OCI-LY1 (cell line): ENCODE data around the gene TCERG1L.

Source experiments
- EZH2 ChIP-seq: fragments of 200-600 bp; sonication (generic), shearing (Covaris generic); IDR thresholded peaks from 2 replicates; pipeline ENCODE4 v1.8.0; 2017; ENCODE audit warnings: borderline replicate concordance, mixed run types, mild to moderate bottlenecking, antibody characterized with exemption, low read length, moderate library complexity, mixed read lengths
- TF ChIP-seq, protein P1 (sequence below): fragments of 200-600 bp; sonication (generic), shearing (Covaris generic); IDR thresholded peaks from 2 replicates; pipeline ENCODE4 v1.5.1; 2017; ENCODE audit warnings: mild to moderate bottlenecking, antibody characterized with exemption, low read length, moderate library complexity, mixed read lengths

DNA sequence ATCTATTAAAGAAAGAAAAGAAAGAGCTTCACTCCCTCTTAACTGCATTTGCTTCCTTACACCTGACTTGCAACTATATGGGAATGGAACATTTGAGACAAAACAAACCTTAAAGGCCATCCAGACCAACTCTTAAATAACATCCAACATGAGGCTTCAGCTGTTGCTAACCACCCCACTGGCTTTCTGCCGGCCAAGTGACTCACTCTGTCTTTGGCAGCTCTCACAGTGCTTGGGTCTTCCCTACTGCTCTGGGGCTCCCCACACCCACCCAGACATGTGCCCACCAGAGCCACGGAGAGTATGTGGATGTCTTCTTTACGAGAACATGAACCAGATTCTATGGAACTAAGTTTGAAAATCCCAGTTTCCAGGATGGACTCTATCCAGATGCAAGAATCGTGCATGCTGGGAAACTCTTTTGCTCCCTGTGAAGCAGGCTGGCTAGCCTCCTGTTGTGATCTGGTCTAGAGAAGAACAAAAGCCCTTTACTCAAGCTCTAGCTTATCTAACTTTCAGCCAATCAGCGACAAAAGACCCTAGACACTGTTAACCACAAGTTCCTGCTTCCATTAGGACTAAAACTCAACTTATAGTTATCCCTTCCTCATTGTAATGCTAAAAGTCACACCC is 245.7 kb downstream of the TCERG1L start:
- TF ChIP-seq, protein P1, sequence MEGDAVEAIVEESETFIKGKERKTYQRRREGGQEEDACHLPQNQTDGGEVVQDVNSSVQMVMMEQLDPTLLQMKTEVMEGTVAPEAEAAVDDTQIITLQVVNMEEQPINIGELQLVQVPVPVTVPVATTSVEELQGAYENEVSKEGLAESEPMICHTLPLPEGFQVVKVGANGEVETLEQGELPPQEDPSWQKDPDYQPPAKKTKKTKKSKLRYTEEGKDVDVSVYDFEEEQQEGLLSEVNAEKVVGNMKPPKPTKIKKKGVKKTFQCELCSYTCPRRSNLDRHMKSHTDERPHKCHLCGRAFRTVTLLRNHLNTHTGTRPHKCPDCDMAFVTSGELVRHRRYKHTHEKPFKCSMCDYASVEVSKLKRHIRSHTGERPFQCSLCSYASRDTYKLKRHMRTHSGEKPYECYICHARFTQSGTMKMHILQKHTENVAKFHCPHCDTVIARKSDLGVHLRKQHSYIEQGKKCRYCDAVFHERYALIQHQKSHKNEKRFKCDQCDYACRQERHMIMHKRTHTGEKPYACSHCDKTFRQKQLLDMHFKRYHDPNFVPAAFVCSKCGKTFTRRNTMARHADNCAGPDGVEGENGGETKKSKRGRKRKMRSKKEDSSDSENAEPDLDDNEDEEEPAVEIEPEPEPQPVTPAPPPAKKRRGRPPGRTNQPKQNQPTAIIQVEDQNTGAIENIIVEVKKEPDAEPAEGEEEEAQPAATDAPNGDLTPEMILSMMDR = no peak
- TF ChIP-seq EZH2 = no peak
